ENCODE measurements around the gene AGR2.
"Not testable (repeated sequence)": the region's sequence is repeated elsewhere in the genome, so short reads cannot be mapped to it uniquely, and the experiment has no call there.

Gene AGR2

GRCh38 chr7:16773326-16773725 lies 31.5 kb downstream of the AGR2 start:
- DNase-seq, result no peak

- DNase-seq, result no peak
Measured at GRCh38 chr7:16770657-16771329, 34.0 kb downstream of the AGR2 start.

- not testable (repeated sequence) for DNase-seq
Measured at GRCh38 chr7:16769994-16770393, 34.8 kb downstream of the AGR2 start.

GRCh38 chr7:16765436-16765859 lies 39.4 kb downstream of the AGR2 start:
- DNase-seq, result no peak

- no peak for DNase-seq
Measured at GRCh38 chr7:16764942-16765341, 39.9 kb downstream of the AGR2 start.

- DNase-seq, result no peak
Measured at GRCh38 chr7:16762177-16762576, 42.6 kb downstream of the AGR2 start.

- no peak for DNase-seq
Measured at GRCh38 chr7:16759840-16760239, 45.0 kb downstream of the AGR2 start.

GRCh38 chr7:16758631-16759611 lies 45.9 kb downstream of the AGR2 start:
- no peak for DNase-seq

- DNase-seq, result no peak
Measured at GRCh38 chr7:16758036-16758435, 46.8 kb downstream of the AGR2 start.

GRCh38 chr7:16755397-16755796 lies 49.4 kb downstream of the AGR2 start:
- peak; percentile 24 for DNase-seq

GRCh38 chr7:16754856-16755317 lies 49.9 kb downstream of the AGR2 start:
- DNase-seq, result no peak

GRCh38 chr7:16753932-16754855 lies 50.6 kb downstream of the AGR2 start:
- DNase-seq, result peak; percentile 19

GRCh38 chr7:16753102-16753931 lies 51.5 kb downstream of the AGR2 start, which contains the start of gene TSPAN13:
TSPAN13 (plus strand) TSS chr7:16753755; CDS start chr7:16753968, 213 bp downstream.
- DNase-seq, result peak; percentile 72

GRCh38 chr7:16747102-16747501 lies 57.7 kb downstream of the AGR2 start:
- no peak for DNase-seq

- no peak for DNase-seq
Measured at GRCh38 chr7:16745645-16746044, 59.2 kb downstream of the AGR2 start.

GRCh38 chr7:16744518-16745250 lies 60.1 kb downstream of the AGR2 start:
- no peak for DNase-seq

GRCh38 chr7:16743236-16743635 lies 61.6 kb downstream of the AGR2 start:
- no peak for DNase-seq

GRCh38 chr7:16742547-16742946 lies 62.3 kb downstream of the AGR2 start:
- DNase-seq, result no peak

Measured in fibroblast of skin of right biceps (primary cell).